SU-DHL-6 (cell line): ENCODE results near the gene OR2T27.
"Not testable (repeated sequence)": the region's sequence is repeated elsewhere in the genome, so short reads cannot be mapped to it uniquely, and the experiment has no call there.

Source experiments
- CTCF ChIP-seq: fragments of 200-600 bp; sonication (generic); IDR thresholded peaks from one replicate; pipeline ENCODE4 v1.5.1; 2017; ENCODE audit warnings: antibody characterized with exemption, mild to moderate bottlenecking, low read length, moderate library complexity; ENCODE audit not compliant: insufficient read depth, poor library complexity, severe bottlenecking
- EZH2phosphoT487 ChIP-seq: fragments of 200-600 bp; sonication (generic), shearing (Covaris generic); conservative IDR thresholded peaks from 2 replicates; pipeline ENCODE4 v1.6.1; 2018; ENCODE audit warnings: mild to moderate bottlenecking, antibody characterized with exemption, low read length, moderate library complexity, mixed read lengths

GRCh38 chr1:248648770-248649536, 6.4 kb downstream of the OR2T27 start:
- not testable (repeated sequence) for TF ChIP-seq CTCF, EZH2phosphoT487
